ENCODE results near the gene ATP8A2.

- TF ChIP-seq CTCF (IDR thresholded peaks at IDR 0.05; ENCODE audit: poor library complexity, severe bottlenecking) (no peak), REST (IDR thresholded peaks at IDR 0.05; ENCODE audit: borderline replicate concordance) (no peak), EZH2 (IDR thresholded peaks at IDR 0.05; ENCODE audit: borderline replicate concordance, insufficient read depth, low read length, poor library complexity, severe bottlenecking) (no peak)
These were observed 97.4 kb downstream of the ATP8A2 start for GRCh38 chr13:25469169-25469525.
